DMS 273 (cell line): ENCODE results near the gene SMARCA2.

Experiments used
- DNase-seq: peaks from one replicate; lab custom pipeline; 2025; ENCODE audit not compliant: unreplicated experiment; lab: John Stamatoyannopoulos, UW

Gene SMARCA2

GRCh38 chr9:2241836-2242741 lies 226.9 kb downstream of the SMARCA2 start:
- DNase-seq, result peak; percentile 94

GRCh38 chr9:2242831-2243330 lies 227.7 kb downstream of the SMARCA2 start:
- no peak for DNase-seq
